Spleen (tissue), 11 donors: ENCODE results near the gene CELF1. TPM values are rescaled to one million over a fixed set of nuclear protein-coding genes. Genes with fewer than 3 reads are reported as not detected.

Experiments used
- DNase-seq: peaks from one replicate; pipeline ENCODE4 v3.0.0-alpha.2; 2020
- H3K27ac ChIP-seq, 8 donors: fragments of 200-600 bp; sonication (generic) in 7 of 8; 1 replicate in 4 of 8; 2 replicates in 4 of 8; pipeline versions ENCODE4 v1.5.0 to v1.8.0; 2016 to 2021; ENCODE audit warnings: inconsistent platforms in 4 of 8, mild to moderate bottlenecking in 4 of 8, moderate library complexity in 1 of 8
- H3K27me3 ChIP-seq, 7 donors: fragments of 200-600 bp; sonication (generic) in 6 of 7; replicated peaks in 1 of 7; 1 replicate in 4 of 7; 2 replicates in 3 of 7; pipeline versions ENCODE4 v1.5.0 to v1.8.0; 2016 to 2021; ENCODE audit warnings: inconsistent platforms in 3 of 7, mild to moderate bottlenecking in 1 of 7
- H3K36me3 ChIP-seq, 6 donors: fragments of 200-600 bp; sonication (generic) in 5 of 6; 1 replicate in 4 of 6; 2 replicates in 2 of 6; pipeline versions ENCODE4 v1.5.0 to v1.8.0; 2016 to 2021; ENCODE audit warnings: inconsistent platforms in 2 of 6
- H3K4me1 ChIP-seq, 6 donors: fragments of 200-600 bp; sonication (generic) in 5 of 6; 1 replicate in 3 of 6; 2 replicates in 3 of 6; pipeline versions ENCODE4 v1.5.0 to v1.8.0; 2016 to 2021; ENCODE audit warnings: inconsistent platforms in 3 of 6
- H3K4me3 ChIP-seq, 8 donors: fragments of 200-600 bp; sonication (generic) in 7 of 8; 1 replicate in 4 of 8; 2 replicates in 4 of 8; pipeline versions ENCODE4 v1.5.0 to v1.8.0; 2016 to 2021; ENCODE audit warnings: inconsistent platforms in 4 of 8, mild to moderate bottlenecking in 4 of 8, moderate library complexity in 2 of 8
- H3K9me3 ChIP-seq, 8 donors: fragments of 200-600 bp; sonication (generic) in 7 of 8; 1 replicate in 4 of 8; 2 replicates in 4 of 8; pipeline versions ENCODE4 v1.5.0 to v1.8.0; 2016 to 2021; ENCODE audit warnings: inconsistent platforms in 4 of 8
- CTCF ChIP-seq, 11 experiments: fragments of 200-600 bp in 7 of 11; fragments of 450-650 bp in 4 of 11; sonication (generic) in 4 of 11; IDR thresholded peaks in 8 of 11; conservative IDR thresholded peaks in 3 of 11; 1 replicate in 7 of 11; 2 replicates in 4 of 11; pipeline versions ENCODE4 v1.4.0 to v1.8.0; 2016 to 2021; ENCODE audit warnings: antibody characterized with exemption in 11 of 11, inconsistent platforms in 4 of 11, mild to moderate bottlenecking in 1 of 11
- POLR2A ChIP-seq, 3 donors: fragments of 450-650 bp; IDR thresholded peaks; one replicate each; pipeline ENCODE4 v1.5.1; 2017; ENCODE audit warnings: antibody characterized with exemption in 3 of 3, mild to moderate bottlenecking in 1 of 3
- POLR2AphosphoS5 ChIP-seq, 3 donors: sonication (generic); formaldehyde crosslinking; IDR thresholded peaks; one replicate each; pipeline ENCODE4 v1.5.1; 2017; ENCODE audit warnings: antibody characterized with exemption in 3 of 3
- WGBS, 5 donors: extraction: QIAGEN DNeasy Blood & Tissue Kit in 3 of 5; methylation state at CpG; one replicate each; pipeline versions ENCODE4 v1.1.5 to v1.1.7; 2013 to 2018; 5-methylcytosine and 5-hydroxymethylcytosine counted together
- intact Hi-C: fragments of 100-400 bp; cut with DNase I; formaldehyde crosslinking; loops from one replicate; pipeline ENCODE4 v1.15.0; 2023; ENCODE audit warnings: low total_unique reads
- polyA plus RNA-seq, 3 donors: library from polyadenylated mRNA; stranded (reverse); fragments of 200-250 nt; gene quantifications; one replicate each; pipeline ENCODE4 v1.2.1, GENCODE V29; 2013
- total RNA-seq, 7 donors: library from RNA; depleted of rRNA in 3 of 7; stranded (reverse); fragments of >200 nt in 3 of 7; fragmentation: NEBNext Ultra II Directional in 4 of 7; extraction: Animal tissue kit (Norgen Biotek cat#: 25700) in 4 of 7; gene quantifications; one replicate each; pipeline versions ENCODE4 v1.1.0 to v1.2.1, GENCODE V29; 2016 to 2021
- donor health status: healthy with polysubstance abuse.
- donor health status: DM: no; HTN: no; CAD: no; lungs with moderate emphysema.
- donor health status: DM: no; HTN: no; CAD: no.
- donor health status: Bipolar disorder and iron deficiency.
- donor health status: healthy.
- donor health status: DM: no; HTN: no; CAD: no.
- donor health status: DM: yes; HTN: yes; CAD: no.

Gene CELF1
- total and polyA plus RNA-seq, 10 donors: 18.5 to 171 (median 116) TPM

- Histone ChIP-seq H3K27me3 (no peaks in the 10 kb centered on the region), H3K4me1 (peaks cover 0 to 20% (median 14%) of the 10 kb centered on the region in 6 donors), H3K27ac (no peak overlapping the region), H3K9me3 (no peaks in the 10 kb centered on the region), H3K36me3 (peaks cover 3 to 100% (median 72%) of the 10 kb centered on the region in 6 donors), H3K4me3 (no peak overlapping the region)
- no peak for TF ChIP-seq POLR2A (IDR thresholded peaks at IDR 0.05)
- no peak for TF ChIP-seq POLR2AphosphoS5 (IDR thresholded peaks at IDR 0.05)
- TF ChIP-seq CTCF (IDR thresholded peaks at IDR 0.05 in 8 of 11, conservative IDR thresholded peaks at IDR 0.05 in 3 of 11): no peak
- intact Hi-C loops: no loop called here
- WGBS, 5 donors: 82 to 91% (median 90%) methylated on average over 4 of the region's 4 CpGs
- DNase-seq: peak; percentile 16
Measured at GRCh38 chr11:47470671-47471070, 82.3 kb downstream of the CELF1 start.

GRCh38 chr11:47469361-47470179 lies 83.4 kb downstream of the CELF1 start:
- DNase-seq: peak; percentile 50
- Histone ChIP-seq H3K36me3 (peaks cover 3 to 100% (median 66%) of the 10 kb centered on the region in 6 donors), H3K27me3 (no peaks in the 10 kb centered on the region), H3K4me1 (peaks cover 0 to 27% (median 16%) of the 10 kb centered on the region in 6 donors), H3K4me3 (no peak overlapping the region), H3K9me3 (no peaks in the 10 kb centered on the region), H3K27ac (peak overlapping the region in 2 of 8 donors; percentile 8 to 16)
- no peak for TF ChIP-seq CTCF (IDR thresholded peaks at IDR 0.05 in 8 of 11, conservative IDR thresholded peaks at IDR 0.05 in 3 of 11)
- TF ChIP-seq POLR2A (IDR thresholded peaks at IDR 0.05): no peak
- TF ChIP-seq POLR2AphosphoS5 (IDR thresholded peaks at IDR 0.05): no peak
- intact Hi-C loops: no loop called here
- 86 to 89% (median 87%) methylated on average over 7 of the region's 7 CpGs for WGBS, 5 donors

- H3K36me3 ChIP-seq: peaks cover 3 to 100% (median 64%) of the 10 kb centered on the region in 6 donors
- peak; percentile 16 for DNase-seq
- no peak for TF ChIP-seq POLR2AphosphoS5 (IDR thresholded peaks at IDR 0.05)
- no peak for TF ChIP-seq CTCF (IDR thresholded peaks at IDR 0.05 in 8 of 11, conservative IDR thresholded peaks at IDR 0.05 in 3 of 11)
- TF ChIP-seq POLR2A (IDR thresholded peaks at IDR 0.05): no peak
- H3K4me1 ChIP-seq: peaks cover 0 to 27% (median 16%) of the 10 kb centered on the region in 6 donors
- H3K9me3 ChIP-seq: no peaks in the 10 kb centered on the region
- intact Hi-C loops: no loop called here
- H3K27me3 ChIP-seq: no peaks in the 10 kb centered on the region
- H3K27ac ChIP-seq: peak overlapping the region in 3 of 8 donors; percentile 8 to 18 (median 16)
- H3K4me3 ChIP-seq: no peak overlapping the region
- WGBS, 5 donors: 70 to 82% (median 82%) methylated on average over 8 of the region's 8 CpGs
Measured at GRCh38 chr11:47468598-47469214, 84.2 kb downstream of the CELF1 start.

- Histone ChIP-seq H3K27me3 (no peaks in the 10 kb centered on the region), H3K27ac (peak overlapping the region in 7 of 8 donors; percentile 33 to 74 (median 60)), H3K9me3 (no peaks in the 10 kb centered on the region), H3K4me1 (peaks cover 0 to 27% (median 16%) of the 10 kb centered on the region in 6 donors), H3K36me3 (peaks cover 3 to 100% (median 54%) of the 10 kb centered on the region in 6 donors), H3K4me3 (no peak overlapping the region)
- intact Hi-C loops: no loop called here
- peak; percentile 70 for DNase-seq
- TF ChIP-seq CTCF (IDR thresholded peaks at IDR 0.05 in 8 of 11, conservative IDR thresholded peaks at IDR 0.05 in 3 of 11) (no peak), POLR2A (IDR thresholded peaks at IDR 0.05) (no peak), POLR2AphosphoS5 (IDR thresholded peaks at IDR 0.05) (no peak)
- WGBS, 5 donors: 83 to 92% (median 90%) methylated on average over 3 to 7 of the region's 7 CpGs
Measured at GRCh38 chr11:47467357-47467756, 85.6 kb downstream of the CELF1 start.
